C4-2B (cell line): ENCODE results near the gene WDCP.

ENCODE experiments used
- H3K27ac ChIP-seq: fragments of 450-650 bp; 2 replicates; pipeline ENCODE4 v1.5.1; 2017
- ZFX ChIP-seq: fragments of 450-650 bp; IDR thresholded peaks from 2 replicates; pipeline ENCODE4 v1.6.1; 2017
- TF ChIP-seq, protein P1 (sequence below): fragments of 450-650 bp; conservative IDR thresholded peaks from 2 replicates; pipeline ENCODE4 v1.5.1; 2017; ENCODE audit warnings: mild to moderate bottlenecking

The WDCP gene

DNA sequence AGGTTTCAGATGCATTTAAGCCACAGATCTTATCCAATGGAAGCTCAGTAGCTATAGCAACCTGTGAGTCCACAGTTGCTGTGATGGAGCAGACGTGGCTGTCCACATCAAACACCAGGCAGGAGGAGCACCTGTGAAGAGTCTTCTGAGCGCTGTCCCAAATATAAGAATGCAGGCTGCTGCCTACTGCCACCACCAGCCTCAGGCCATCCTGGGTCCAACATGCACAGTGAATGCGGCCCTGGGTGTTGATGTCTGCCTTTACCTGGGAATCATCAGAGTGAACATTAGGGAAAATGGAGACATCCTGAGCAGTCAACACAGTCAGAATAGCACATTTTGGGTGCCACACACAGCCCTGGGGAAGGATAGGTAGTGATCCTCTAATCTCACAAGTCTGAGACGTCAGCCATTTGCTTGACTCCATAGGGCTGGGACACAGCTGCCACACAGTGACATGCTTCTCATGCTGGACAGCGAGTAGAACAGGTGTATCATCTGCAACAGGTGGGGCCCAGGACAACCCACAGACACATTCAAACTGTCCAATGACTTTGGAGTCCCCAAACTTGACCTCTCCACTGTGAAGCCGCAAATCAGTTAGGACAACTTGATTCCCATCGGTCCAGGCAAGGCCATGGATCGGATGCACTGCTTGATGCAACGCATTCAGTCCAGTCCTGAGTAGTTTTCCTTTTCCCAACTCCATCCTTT, 8.2 kb downstream of the WDCP start:
- TF ChIP-seq, protein P1, sequence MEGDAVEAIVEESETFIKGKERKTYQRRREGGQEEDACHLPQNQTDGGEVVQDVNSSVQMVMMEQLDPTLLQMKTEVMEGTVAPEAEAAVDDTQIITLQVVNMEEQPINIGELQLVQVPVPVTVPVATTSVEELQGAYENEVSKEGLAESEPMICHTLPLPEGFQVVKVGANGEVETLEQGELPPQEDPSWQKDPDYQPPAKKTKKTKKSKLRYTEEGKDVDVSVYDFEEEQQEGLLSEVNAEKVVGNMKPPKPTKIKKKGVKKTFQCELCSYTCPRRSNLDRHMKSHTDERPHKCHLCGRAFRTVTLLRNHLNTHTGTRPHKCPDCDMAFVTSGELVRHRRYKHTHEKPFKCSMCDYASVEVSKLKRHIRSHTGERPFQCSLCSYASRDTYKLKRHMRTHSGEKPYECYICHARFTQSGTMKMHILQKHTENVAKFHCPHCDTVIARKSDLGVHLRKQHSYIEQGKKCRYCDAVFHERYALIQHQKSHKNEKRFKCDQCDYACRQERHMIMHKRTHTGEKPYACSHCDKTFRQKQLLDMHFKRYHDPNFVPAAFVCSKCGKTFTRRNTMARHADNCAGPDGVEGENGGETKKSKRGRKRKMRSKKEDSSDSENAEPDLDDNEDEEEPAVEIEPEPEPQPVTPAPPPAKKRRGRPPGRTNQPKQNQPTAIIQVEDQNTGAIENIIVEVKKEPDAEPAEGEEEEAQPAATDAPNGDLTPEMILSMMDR, result no peak
- no peak for TF ChIP-seq ZFX
- no peak overlapping the region for H3K27ac ChIP-seq

DNA sequence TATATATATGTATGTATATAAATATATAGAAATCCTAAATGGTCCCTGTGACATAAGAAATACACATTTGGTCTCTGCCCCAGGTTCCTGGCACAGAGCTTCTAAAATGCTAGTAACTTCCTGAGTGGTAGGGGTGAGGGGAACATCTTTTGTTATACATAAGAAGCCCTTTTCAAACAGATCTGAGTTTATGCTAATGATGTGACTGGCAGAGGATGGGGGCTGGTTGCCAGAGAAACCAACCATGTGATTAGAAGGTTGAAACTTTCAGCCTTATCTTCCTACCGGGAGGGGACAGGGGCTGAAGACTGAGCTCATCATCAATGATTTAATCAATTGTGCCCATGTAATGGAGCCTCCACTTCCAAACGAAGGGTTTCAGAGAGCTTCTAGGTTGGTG, 21.0 kb downstream of the WDCP start:
- no peak overlapping the region for H3K27ac ChIP-seq
- no peak for TF ChIP-seq ZFX
- TF ChIP-seq, protein P1, result no peak

DNA sequence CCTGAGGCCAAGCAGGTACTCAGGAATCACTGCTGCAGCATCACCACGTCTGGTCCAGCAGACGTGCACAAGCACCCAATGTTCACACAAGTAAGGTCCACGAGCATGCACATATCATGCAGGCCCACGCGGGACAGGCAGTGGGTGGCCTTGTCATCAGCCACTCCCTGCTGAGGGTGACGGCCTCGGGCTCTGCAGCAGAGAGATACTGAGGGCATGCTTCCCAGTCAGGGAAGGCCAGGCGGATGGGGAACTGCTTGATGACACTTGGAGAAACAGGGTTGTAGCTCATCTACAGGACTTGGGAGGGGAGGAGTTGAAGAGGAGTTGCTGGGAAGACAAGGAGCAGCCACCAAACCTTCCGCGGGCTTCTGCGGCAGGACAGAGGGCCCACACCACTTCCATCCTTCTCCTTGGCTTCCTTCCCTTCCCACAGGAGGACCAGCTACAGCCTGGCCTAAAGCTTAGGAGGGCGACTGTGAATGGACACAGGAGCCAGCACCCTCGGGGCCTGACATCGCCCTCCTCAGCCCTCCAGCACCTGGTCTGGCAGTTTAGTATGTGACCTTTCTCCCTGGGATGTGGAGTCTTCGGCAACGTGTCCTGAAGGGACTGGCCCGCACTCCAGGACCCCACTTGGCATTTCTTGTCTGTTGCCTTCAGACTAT, 22.1 kb downstream of the WDCP start:
- TF ChIP-seq, protein P1, result no peak
- TF ChIP-seq ZFX, result no peak
- H3K27ac ChIP-seq, result no peak overlapping the region

DNA sequence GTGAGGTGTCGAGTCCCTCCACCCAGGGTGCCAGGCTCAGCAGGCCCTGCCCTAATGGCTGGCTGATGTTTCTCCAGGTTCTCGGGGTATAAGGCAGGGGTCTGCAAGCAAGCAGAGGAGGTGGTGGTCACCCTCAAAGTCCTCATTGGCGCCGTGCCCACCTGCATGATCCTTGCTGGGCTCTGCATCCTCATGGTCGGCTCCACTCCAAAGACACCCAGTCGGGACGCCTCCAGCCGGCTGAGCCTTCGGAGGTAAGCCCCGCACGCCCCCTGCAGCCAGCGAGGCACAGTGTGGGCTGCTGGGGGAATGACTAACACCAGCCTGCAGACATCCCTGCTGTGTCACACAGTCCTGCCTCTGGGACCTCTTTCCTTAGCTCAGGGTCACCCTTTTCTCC, 23.2 kb downstream of the WDCP start:
- TF ChIP-seq ZFX, result no peak
- TF ChIP-seq, protein P1, result no peak
- H3K27ac ChIP-seq, result no peak overlapping the region

DNA sequence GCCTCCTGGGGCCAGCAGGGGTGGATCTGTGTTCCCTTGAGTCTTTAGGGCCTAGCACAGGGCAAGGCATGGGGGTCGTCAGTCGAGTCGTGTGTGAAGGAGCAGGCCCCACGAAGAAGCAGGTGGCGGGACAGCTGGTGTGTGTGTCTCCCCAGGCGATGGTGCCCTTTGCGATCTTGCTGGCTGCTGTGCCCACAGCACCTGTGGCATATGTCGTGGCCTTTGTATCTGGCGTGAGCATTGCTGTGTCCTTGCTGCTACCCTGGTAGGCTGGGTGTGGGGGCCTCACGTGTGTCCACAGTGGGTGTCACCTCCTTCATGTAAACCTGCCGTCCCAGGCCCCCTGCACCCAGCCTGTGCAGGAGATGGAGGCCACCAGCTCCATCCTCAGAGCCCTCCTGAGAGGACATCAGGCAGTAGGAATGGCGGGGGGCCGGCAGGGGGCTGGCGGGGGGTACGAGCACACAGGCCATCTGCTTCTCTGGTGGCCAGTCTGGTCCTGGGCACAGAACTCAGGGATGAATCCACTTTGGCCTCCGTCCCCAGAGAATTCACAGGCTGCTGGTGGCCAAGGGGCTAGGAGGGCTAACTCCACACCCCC, 24.1 kb downstream of the WDCP start:
- H3K27ac ChIP-seq, result no peak overlapping the region
- TF ChIP-seq, protein P1, result no peak
- no peak for TF ChIP-seq ZFX

DNA sequence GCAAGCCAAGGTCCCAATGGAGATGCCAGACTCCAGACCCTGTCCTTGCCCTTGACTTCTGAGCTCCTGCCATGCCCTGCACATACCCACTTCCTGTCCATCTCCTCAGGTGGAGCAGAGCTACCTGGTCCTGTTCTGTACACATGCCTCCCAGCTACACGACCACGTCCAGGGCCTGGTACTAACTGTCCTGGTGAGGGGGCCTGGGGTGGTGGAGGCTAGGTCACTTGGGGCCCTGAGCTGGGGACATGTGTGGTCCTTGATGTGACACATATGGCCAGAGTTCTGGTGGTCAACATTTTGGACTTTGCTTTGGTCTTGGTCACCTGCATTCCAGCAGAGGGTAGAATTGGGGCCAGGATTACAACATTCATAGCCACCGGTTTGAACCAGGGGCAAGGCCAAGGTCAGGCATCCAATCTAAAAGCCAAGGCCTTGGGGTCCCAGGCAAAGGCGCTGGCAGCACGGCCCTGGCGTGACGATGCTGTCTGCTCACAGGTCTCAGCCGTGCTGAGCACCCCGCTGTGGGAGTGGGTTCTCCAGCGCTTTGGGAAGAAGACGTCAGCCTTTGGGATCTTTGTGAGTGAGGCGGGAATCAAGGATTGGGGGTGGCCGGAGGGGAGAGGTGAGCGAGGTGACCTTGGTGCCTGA, 24.7 kb downstream of the WDCP start:
- TF ChIP-seq, protein P1, result no peak
- no peak for TF ChIP-seq ZFX
- no peak overlapping the region for H3K27ac ChIP-seq
